ENCODE data around the gene ZNF511.

- TF ChIP-seq CTCF (conservative IDR thresholded peaks at IDR 0.05 in 1 of 2, IDR thresholded peaks at IDR 0.05 in 1 of 2; ENCODE audit: extremely low read depth in 1 of 2, insufficient read depth in 1 of 2, low read depth in 1 of 2, low read length in 2 of 2) = no peak
- TF ChIP-seq EZH2 (IDR thresholded peaks at IDR 0.05; ENCODE audit: borderline replicate concordance, low read length) = no peak
These were observed 42.9 kb downstream of the ZNF511 start for GRCh38 chr10:133351408-133352318.
